GM20000 (cell line): ENCODE data around the gene SCO2.

Experiments used
- DNase-seq: peaks from one replicate; pipeline ENCODE4 v3.0.0; 2012; ENCODE audit warnings: low spot score
- CTCF ChIP-seq: IDR thresholded peaks from 2 replicates; pipeline ENCODE4 v1.5.1; 2012; ENCODE audit warnings: mild to moderate bottlenecking, control low read depth; ENCODE audit errors: extremely low read depth, missing control alignments

Gene SCO2

GRCh38 chr22:50504369-50505211 is 20.8 kb downstream of the SCO2 start:
- DNase-seq = no peak
- TF ChIP-seq CTCF = no peak

- TF ChIP-seq CTCF = no peak
- DNase-seq = no peak
These were observed 21.8 kb downstream of the SCO2 start for GRCh38 chr22:50503475-50504145.

GRCh38 chr22:50502628-50503474 is 22.5 kb downstream of the SCO2 start:
- no peak for DNase-seq
- TF ChIP-seq CTCF = no peak

GRCh38 chr22:50502096-50502495 is 23.3 kb downstream of the SCO2 start:
- DNase-seq = no peak
- TF ChIP-seq CTCF = no peak

- TF ChIP-seq CTCF = no peak
- no peak for DNase-seq
These were observed 24.9 kb downstream of the SCO2 start for GRCh38 chr22:50500452-50500851.

GRCh38 chr22:50498322-50498890 is 27.0 kb downstream of the SCO2 start:
- peak; percentile 62 for TF ChIP-seq CTCF
- peak; percentile 78 for DNase-seq
